ENCODE results near the gene RBBP7.

DNA sequence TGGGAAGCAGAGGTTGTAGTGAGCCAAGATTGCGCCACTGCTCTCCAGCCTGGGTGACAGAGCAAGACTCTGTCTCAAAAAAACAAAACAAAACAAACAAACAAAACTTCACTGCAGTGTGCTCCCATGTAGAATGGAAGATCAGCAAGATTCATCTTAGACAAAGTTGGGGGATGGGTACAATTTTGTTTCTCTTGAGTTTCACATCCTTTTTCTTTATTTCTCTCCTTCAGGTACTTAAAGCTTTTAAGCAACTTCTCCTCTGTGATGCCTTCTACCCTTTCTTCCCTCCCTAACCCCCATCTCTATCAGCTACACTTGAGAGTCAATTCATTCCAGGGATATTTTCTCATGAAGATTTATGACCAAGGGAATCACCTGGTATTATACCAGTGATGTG is 15.5 kb upstream of the RBBP7 start:
- TF ChIP-seq TARDBP (CRISPR knock-in tag; IDR thresholded peaks at IDR 0.05): no peak
- no peak for TF ChIP-seq NRL (CRISPR knock-in tag; IDR thresholded peaks at IDR 0.05; ENCODE audit: borderline replicate concordance)

All from HepG2 (cell line).